ENCODE measurements around the gene OR13G1.

GRCh38 chr1:247642742-247643141 is 36.8 kb downstream of the OR13G1 start:
- TF ChIP-seq CTCF (conservative IDR thresholded peaks at IDR 0.05 in 1 of 2, IDR thresholded peaks at IDR 0.05 in 1 of 2; ENCODE audit: extremely low read depth in 1 of 2, insufficient read depth in 1 of 2, low read depth in 1 of 2, low read length in 2 of 2) (no peak), EZH2 (IDR thresholded peaks at IDR 0.05; ENCODE audit: borderline replicate concordance, low read length) (no peak)
